ENCODE data around the gene ATP2A1. TPM values are rescaled to one million over a fixed set of nuclear protein-coding genes. Genes with fewer than 3 reads are reported as not detected.

The ATP2A1 gene
- total RNA-seq, 2 experiments from 2014 or later = 1.6 to 2.5 TPM

DNA sequence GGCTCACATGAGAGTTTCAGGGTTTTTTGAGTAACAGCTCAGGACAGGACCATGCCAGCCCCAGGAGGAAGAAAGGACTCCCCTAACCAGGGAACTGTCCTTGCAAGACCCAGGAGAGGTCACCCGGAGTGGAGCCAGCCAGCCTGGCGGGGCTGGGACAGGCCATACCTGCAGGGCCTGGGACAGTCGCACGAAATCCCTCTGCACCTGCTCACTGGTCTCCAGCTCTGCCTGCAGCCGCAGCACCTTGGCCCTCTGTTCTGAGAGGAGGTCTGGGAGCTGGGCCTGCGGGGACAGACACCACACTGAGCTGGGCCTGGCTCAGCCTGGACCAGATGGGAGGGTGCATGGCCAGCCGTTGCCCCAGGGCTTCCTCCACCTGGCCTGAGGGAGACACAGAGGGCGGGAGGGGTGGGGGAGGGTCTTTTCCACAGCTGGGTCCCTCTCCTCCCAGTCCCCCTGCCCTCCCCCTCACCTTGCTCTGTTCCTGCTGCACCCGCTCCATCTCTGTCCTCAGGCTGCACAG lies 27.0 kb downstream of the ATP2A1 start:
- DNase-seq = no peak
- no peak overlapping the region for H3K27ac Mint-ChIP-seq
- no peaks in the 10 kb centered on the region for H3K4me1 Mint-ChIP-seq
- no peaks in the 10 kb centered on the region for H3K27me3 Mint-ChIP-seq
- ChIA-PET POLR2A (interaction anchor here (1.0 kb wide), 1 partner anchor 26 kb away, joined by 4 read pairs; no protein-coding TSS in a partner anchor), CTCF (no interaction called here)
- no peaks in the 10 kb centered on the region for H3K36me3 Mint-ChIP-seq (ENCODE audit: low read depth)
- H3K4me3 Mint-ChIP-seq = no peak overlapping the region
- no peaks in the 10 kb centered on the region for H3K9me3 Mint-ChIP-seq

DNA sequence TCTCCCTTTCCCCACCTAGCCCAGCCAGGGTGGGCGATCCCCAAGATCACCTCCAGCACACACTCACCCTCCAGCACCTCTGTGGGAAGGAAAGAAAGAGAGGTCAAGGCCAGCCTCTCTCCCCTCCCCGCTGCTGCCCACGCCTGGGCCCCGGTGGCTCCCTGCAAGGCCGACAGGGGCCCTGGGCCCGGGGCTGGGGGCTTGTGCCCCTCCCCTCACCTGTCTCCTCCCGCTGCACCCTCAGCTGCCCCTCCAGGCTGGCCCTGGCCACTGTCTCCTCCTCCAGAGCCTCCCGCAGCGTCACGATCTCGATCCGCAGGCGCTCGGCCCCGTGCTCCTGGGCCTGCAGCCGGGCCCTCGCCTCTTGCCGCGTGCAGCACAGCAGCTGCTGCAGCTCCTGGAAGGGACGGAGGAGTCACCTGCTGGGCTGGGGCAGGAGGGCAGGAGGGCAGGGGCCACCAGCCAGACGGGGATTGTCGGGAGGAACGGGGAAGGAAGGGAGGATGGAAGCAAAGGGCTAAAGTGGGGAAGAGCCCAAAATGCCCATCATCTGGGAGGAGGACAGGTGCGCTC lies 27.6 kb downstream of the ATP2A1 start:
- Mint-ChIP-seq H3K4me3 (no peak overlapping the region), H3K27me3 (no peaks in the 10 kb centered on the region), H3K36me3 (ENCODE audit: low read depth) (no peaks in the 10 kb centered on the region), H3K27ac (no peak overlapping the region), H3K9me3 (no peaks in the 10 kb centered on the region), H3K4me1 (no peaks in the 10 kb centered on the region)
- ChIA-PET CTCF (no interaction called here), POLR2A (interaction anchor here (0.6 to 1.0 kb wide), 2 partner anchors 26 to 1647 kb away, joined by 4 read pairs; no protein-coding TSS in a partner anchor)
- no peak for DNase-seq

DNA sequence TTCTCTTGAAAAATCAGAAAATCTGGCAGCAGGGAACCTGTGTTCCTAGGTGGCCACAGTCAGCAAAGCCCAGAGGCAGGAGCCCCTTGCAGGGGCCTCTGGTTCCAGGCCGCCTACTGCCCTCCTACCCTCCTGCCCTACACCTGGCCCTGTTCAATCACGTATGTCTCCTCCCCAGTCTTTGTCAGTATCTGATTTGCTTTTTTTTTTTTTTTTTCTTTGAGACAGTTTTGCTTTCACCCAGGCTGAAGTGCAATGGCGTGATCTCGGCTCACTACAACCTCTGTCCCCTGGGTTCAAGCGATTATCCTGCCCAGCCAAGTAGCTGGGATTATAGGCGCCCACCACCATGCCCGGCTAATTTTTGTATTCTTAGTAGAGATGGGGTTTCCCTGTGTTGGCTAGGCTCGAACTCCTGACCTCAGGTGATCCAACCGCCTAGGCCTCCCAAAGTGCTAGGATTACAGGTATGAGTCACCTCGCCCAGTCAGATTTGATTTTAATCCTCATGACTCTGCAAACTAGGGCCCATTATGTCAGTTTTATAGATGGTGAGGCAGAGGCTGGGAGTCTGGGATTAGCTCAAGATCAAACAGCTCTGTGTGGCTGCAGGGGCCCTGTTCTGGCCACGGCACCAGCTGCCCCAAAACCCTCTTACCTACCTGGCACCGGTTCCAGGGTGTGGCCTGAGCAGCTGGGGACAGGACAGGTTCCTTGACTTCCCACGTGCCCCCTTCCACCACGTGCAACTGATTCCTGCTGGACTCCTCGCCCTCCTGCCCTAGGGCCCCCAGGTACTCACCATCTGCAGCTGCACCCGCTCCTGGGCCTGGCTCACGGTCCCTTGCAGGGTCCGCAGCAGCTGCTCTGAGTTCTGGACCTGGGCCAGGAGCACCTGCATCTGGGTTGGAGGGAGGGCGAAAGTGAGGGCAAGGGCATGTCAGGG lies 32.1 kb downstream of the ATP2A1 start:
- CTCF ChIA-PET = interaction anchor here (0.7 kb wide), 1 partner anchor 660 kb away, joined by 3 read pairs; no protein-coding TSS in a partner anchor
- H3K27ac Mint-ChIP-seq = no peak overlapping the region
- peaks cover 11% of the 10 kb centered on the region for H3K36me3 Mint-ChIP-seq (ENCODE audit: low read depth)
- H3K4me3 Mint-ChIP-seq = no peak overlapping the region
- H3K9me3 Mint-ChIP-seq = no peaks in the 10 kb centered on the region
- H3K4me1 Mint-ChIP-seq = no peaks in the 10 kb centered on the region
- no peak for DNase-seq
- no peaks in the 10 kb centered on the region for H3K27me3 Mint-ChIP-seq
- POLR2A ChIA-PET = interaction anchor here (0.8 kb wide), 1 partner anchor 16 kb away, joined by 3 read pairs; no protein-coding TSS in a partner anchor

DNA sequence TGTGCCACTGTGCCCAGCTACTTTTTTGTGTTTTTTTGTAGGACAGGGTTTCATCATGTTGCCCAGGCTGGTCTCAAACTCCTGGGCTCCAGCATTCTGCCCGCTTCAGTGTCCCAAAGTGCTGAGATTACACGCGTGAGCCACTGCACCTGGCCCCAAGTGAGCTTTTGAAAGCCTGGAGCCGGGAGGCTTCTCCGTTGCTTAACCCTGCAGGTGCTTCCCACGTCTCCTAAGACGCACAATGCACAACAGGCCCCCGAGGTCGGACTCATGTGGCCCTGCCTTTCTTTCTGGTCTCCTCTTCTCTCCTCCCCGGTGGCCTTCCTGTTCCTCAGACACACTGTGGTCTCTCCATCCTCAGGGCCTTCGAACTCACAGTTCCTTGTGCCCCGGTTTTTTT lies 34.3 kb downstream of the ATP2A1 start:
- H3K9me3 Mint-ChIP-seq = no peaks in the 10 kb centered on the region
- CTCF ChIA-PET = interaction anchor here (0.7 kb wide), 1 partner anchor 856 kb away, joined by 3 read pairs; no protein-coding TSS in a partner anchor
- no peak overlapping the region for H3K4me3 Mint-ChIP-seq
- no peak overlapping the region for H3K27ac Mint-ChIP-seq
- H3K36me3 Mint-ChIP-seq (ENCODE audit: low read depth) = peaks cover 17% of the 10 kb centered on the region
- no peaks in the 10 kb centered on the region for H3K27me3 Mint-ChIP-seq
- H3K4me1 Mint-ChIP-seq = no peaks in the 10 kb centered on the region
- DNase-seq = no peak
- POLR2A ChIA-PET = interaction anchor here (1.6 kb wide), 1 partner anchor 39 kb away, joined by 3 read pairs; no protein-coding TSS in a partner anchor

DNA sequence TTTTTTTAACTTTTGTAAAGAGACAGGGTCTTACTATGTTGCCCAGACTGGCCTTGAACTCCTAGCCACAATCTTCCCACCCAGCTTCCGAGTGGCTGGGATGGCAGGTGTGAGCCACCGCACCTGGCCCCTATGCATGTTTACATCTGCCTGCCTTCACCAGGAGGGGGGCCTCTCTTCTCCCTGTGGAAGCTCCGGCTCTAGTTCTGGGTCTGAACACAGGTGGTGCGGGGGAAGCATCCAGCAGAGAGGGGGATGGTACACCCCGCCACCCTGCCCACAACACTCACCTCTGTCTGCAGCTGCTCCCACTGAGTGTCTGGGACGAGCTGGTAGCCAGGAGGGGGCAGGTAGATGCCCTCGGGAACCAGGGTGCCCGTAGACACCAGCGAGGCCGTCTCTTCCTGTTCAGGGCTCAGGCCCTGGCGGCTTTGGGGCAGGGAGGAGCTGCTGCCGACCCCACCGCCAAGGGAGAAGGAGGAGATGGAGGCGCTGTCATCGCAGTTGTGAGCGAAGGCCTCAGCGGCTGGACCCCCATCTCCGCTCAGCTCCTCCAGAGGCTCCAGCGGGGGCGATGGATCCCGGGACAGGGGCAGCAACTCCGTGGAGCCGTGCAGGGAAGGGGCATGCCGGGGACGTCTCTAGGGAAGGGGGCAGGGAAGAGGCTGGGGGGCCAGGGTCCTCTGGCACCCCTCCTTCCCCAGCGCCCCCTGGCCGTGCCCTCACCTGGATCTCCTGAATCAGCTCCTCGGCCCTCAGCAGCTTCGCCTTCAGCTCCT lies 35.8 kb downstream of the ATP2A1 start:
- Mint-ChIP-seq H3K9me3 (no peaks in the 10 kb centered on the region), H3K4me1 (no peaks in the 10 kb centered on the region), H3K4me3 (no peak overlapping the region), H3K27me3 (no peaks in the 10 kb centered on the region), H3K36me3 (ENCODE audit: low read depth) (peaks cover 21% of the 10 kb centered on the region), H3K27ac (no peak overlapping the region)
- CTCF ChIA-PET = no interaction called here
- POLR2A ChIA-PET = interaction anchor here (1.9 kb wide), 1 partner anchor 11 kb away, joined by 5 read pairs; the partner anchor contains the start of gene RABEP2
- no peak for DNase-seq

DNA sequence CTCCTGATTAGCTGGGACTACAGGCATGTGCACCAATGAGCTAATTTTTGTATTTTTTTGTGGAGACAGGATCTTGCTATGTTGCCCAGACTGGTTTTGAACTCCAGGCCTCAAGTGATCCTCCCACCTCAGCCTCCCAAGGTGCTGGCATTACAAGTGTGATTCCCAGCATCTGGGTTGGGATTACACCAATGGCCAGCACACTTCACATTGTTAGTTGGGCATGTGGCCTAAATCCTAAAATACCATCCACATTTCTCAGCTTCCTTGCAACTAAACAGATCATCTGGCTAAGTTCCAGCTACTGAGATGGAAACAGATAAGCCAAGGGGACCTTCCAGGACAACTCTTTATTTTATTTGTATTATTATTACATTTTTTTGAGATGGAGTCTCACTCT lies 36.9 kb downstream of the ATP2A1 start:
- CTCF ChIA-PET = no interaction called here
- POLR2A ChIA-PET = interaction anchor here (1.1 to 1.9 kb wide), 2 partner anchors 10 to 93 kb away, joined by 3 to 5 read pairs; partner anchors contain the start of genes ATXN2L and RABEP2
- Mint-ChIP-seq H3K4me3 (no peak overlapping the region), H3K27me3 (no peaks in the 10 kb centered on the region), H3K36me3 (ENCODE audit: low read depth) (peaks cover 29% of the 10 kb centered on the region), H3K27ac (no peak overlapping the region), H3K4me1 (no peaks in the 10 kb centered on the region), H3K9me3 (no peaks in the 10 kb centered on the region)
- DNase-seq = no peak

DNA sequence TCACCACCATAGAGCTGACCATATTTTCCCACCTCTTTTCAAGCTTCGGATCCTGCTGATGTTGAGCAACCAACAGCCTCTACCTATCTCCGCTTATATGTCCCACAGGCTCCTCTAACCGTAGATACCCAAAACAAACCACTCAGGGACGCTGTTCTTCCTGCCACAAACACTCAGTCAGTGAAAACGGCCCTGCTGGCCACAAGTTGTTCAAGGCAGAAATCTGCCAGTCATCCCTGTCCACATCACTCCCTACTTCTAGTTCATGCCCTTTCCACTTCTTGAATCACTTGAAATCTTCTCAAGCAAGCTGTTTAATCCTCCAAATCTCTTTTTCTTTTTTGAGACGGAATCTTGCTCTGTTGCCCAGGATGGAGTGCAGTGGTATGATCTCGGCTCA lies 38.8 kb downstream of the ATP2A1 start:
- ChIA-PET POLR2A (no interaction called here), CTCF (interaction anchor here (1.2 to 2.0 kb wide), 2 partner anchors 28 to 47 kb away, joined by 4 to 6 read pairs; no protein-coding TSS in a partner anchor)
- Mint-ChIP-seq H3K27ac (no peak overlapping the region), H3K4me1 (peaks cover 1% of the 10 kb centered on the region), H3K4me3 (no peak overlapping the region), H3K36me3 (ENCODE audit: low read depth) (peaks cover 32% of the 10 kb centered on the region), H3K27me3 (no peaks in the 10 kb centered on the region), H3K9me3 (no peaks in the 10 kb centered on the region)
- no peak for DNase-seq

DNA sequence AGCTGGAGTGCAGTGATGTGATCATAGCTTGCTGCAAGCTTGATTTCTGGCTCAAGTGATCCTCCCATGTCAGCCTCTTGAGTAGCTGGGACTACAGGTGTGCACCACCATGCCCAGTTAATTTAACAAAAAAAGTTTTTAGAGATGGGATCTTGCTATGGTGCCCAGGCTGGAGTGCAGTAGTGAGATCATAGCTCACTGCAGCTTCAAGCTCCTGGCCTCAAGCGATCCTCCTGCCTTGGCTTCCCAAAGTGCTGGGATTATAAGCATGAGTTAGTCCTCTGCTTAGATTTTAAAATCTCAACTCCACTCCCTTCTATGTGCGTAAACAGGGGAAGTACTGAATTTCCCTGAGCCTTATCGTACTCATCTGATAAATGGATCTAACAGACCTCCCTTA lies 40.4 kb downstream of the ATP2A1 start:
- DNase-seq = no peak
- CTCF ChIA-PET = no interaction called here
- POLR2A ChIA-PET = no interaction called here
- H3K4me1 Mint-ChIP-seq = peaks cover 5% of the 10 kb centered on the region
- no peaks in the 10 kb centered on the region for H3K9me3 Mint-ChIP-seq
- H3K36me3 Mint-ChIP-seq (ENCODE audit: low read depth) = peaks cover 29% of the 10 kb centered on the region
- H3K27me3 Mint-ChIP-seq = no peaks in the 10 kb centered on the region
- H3K4me3 Mint-ChIP-seq = no peak overlapping the region
- no peak overlapping the region for H3K27ac Mint-ChIP-seq

DNA sequence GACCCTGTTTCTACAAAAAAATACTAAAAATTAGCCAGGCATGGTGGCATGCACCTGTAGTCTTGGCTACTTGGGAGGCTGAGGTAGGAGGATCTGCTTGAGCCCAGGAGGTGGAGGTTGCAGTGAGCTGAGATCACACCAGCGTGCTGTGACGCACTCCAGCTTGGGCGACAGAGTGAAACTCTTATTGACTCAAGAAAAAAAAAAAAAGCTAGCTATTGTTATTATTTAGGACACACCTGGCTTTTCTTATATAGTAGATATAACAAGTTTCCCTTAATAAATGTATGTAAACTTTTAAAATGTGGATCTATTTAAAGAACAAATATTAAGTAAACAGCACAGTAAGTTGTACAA lies 44.9 kb downstream of the ATP2A1 start:
- peak overlapping the region; percentile 50 for H3K4me3 Mint-ChIP-seq
- CTCF ChIA-PET = interaction anchor here (1.0 to 1.7 kb wide), 2 partner anchors 22 to 54 kb away, joined by 3 to 7 read pairs; no protein-coding TSS in a partner anchor
- no peaks in the 10 kb centered on the region for H3K9me3 Mint-ChIP-seq
- peaks cover 20% of the 10 kb centered on the region for H3K4me1 Mint-ChIP-seq
- DNase-seq = no peak
- peaks cover 26% of the 10 kb centered on the region for H3K36me3 Mint-ChIP-seq (ENCODE audit: low read depth)
- H3K27me3 Mint-ChIP-seq = no peaks in the 10 kb centered on the region
- peak overlapping the region; percentile 54 for H3K27ac Mint-ChIP-seq
- POLR2A ChIA-PET = interaction anchor here (0.6 to 1.3 kb wide), 2 partner anchors 27 to 50 kb away, joined by 3 read pairs; partner anchors contain the start of gene NFATC2IP

DNA sequence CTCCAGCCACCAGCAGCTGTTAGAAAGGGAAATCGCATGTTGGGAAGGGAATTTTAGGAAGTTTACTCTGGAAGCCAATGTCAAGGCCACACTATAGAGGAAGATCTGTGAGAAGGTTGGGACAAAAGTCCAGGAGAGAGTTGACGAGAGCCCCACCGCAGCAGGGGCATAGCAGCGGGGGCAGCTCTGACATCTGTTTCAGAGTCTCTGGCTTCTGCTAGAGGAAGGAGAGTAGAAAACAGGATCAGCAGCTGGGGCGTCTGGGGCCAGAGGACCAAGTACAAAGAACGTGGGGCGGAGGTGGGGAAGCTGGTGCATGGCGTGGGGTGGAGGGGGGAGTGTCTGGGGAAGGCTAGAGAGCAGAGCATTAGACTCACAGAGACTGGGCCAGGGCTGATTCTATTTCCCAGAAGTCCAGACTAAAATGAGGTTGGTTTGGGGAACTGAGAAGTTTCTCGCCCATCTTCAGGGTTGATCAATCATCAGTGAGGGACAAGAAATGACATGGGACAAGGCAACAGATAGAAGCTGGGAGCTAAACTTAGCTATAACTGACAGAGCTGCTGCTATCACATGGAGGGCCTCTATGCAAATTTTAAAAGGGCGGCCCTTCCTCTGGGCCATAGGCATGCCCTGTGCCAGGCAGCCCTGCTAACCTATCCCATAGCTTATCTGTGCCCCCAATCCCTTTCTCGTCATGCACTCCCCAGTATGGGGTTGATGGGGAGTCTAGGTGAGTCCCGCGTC lies 45.5 kb downstream of the ATP2A1 start:
- Mint-ChIP-seq H3K9me3 (no peaks in the 10 kb centered on the region), H3K36me3 (ENCODE audit: low read depth) (peaks cover 25% of the 10 kb centered on the region), H3K27me3 (no peaks in the 10 kb centered on the region), H3K4me1 (peaks cover 20% of the 10 kb centered on the region), H3K27ac (peak overlapping the region; percentile 54), H3K4me3 (peak overlapping the region; percentile 97)
- ChIA-PET POLR2A (interaction anchor here (0.9 to 2.2 kb wide), 2 partner anchors 61 to 101 kb away, joined by 5 to 14 read pairs; partner anchors contain the start of genes ATXN2L and SH2B1), CTCF (interaction anchor here (1.7 kb wide), 1 partner anchor 21 kb away, joined by 7 read pairs; no protein-coding TSS in a partner anchor)
- DNase-seq = no peak

DNA sequence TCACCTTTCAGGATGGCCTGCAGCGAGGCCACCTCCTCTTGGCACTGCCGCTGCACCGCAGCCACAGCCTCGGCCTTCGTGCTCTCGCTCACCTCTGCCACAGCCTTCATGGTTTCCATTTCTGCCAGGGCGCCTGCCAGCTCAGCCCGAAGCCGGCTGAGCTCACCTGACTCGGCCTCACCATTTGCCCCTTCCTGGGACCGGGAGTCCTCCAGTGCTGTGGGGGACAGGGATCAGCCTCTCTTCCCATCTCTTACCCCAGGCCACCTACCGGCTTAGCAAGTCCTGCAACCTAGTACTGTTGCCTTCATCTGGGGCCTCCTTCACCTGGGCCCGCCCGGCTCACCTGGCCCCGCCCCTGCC lies 46.1 kb downstream of the ATP2A1 start:
- Mint-ChIP-seq H3K4me1 (peaks cover 20% of the 10 kb centered on the region), H3K27me3 (no peaks in the 10 kb centered on the region), H3K36me3 (ENCODE audit: low read depth) (peaks cover 19% of the 10 kb centered on the region), H3K27ac (peak overlapping the region; percentile 95), H3K9me3 (no peaks in the 10 kb centered on the region), H3K4me3 (peak overlapping the region; percentile 97)
- POLR2A ChIA-PET = interaction anchor here (0.6 to 2.2 kb wide), 10 partner anchors 16 to 102 kb away, joined by 3 to 14 read pairs (median 5); partner anchors contain the start of genes ATXN2L, SH2B1, SPNS1 and TUFM
- no peak for DNase-seq
- CTCF ChIA-PET = no interaction called here
